Vagina (tissue), 2 donors: ENCODE results near the gene TPGS1.

Experiments
- POLR2A ChIP-seq, 2 donors: fragments of 450-650 bp; IDR thresholded peaks; one replicate each; pipeline ENCODE4 v1.6.1; 2017; ENCODE audit warnings: antibody characterized with exemption in 2 of 2, mild to moderate bottlenecking in 2 of 2, moderate library complexity in 2 of 2
- POLR2AphosphoS5 ChIP-seq, 2 donors: sonication (generic); formaldehyde crosslinking; IDR thresholded peaks; one replicate each; pipeline ENCODE4 v1.9.0; 2017; ENCODE audit warnings: antibody characterized with exemption in 2 of 2, mild to moderate bottlenecking in 2 of 2, low read depth in 1 of 2; ENCODE audit not compliant: insufficient read depth in 1 of 2
- TF ChIP-seq, protein P1 (sequence below), 3 experiments: fragments of 450-650 bp in 2 of 3; fragments of 200-600 bp in 1 of 3; sonication (generic) in 1 of 3; IDR thresholded peaks; one replicate each; pipeline ENCODE4 v1.5.1; 2017 to 2019; ENCODE audit warnings: antibody characterized with exemption in 3 of 3, mild to moderate bottlenecking in 2 of 3, moderate library complexity in 2 of 3

DNA sequence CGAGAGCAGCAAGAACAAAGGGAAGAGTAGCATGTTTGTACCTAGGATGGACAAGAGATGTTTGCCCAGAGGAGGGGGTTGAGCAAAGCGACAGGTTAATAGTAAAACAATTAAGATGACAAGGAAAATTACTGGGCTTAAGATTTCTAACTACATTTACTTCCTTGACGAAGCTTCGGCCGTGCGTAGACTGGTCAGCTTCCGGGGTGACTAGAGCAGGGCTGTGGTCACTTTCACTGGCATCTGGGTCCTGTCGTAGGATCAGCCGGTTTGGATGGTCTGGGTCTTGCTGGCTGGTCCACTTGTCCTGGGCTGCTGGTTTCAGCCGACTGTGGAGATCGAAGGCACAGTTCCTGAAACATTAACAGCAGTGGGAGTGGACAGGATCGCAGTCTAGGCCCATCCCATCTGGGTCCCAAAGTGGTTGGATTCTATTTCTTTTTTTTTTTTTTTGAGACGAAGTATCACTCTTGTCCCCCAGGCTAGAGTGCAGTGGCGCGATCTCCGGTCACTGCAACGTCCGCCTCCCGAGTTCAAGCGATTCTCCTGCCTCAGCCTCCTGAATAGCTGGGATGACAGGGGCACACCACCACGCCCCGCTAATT lies 60.1 kb downstream of the TPGS1 start:
- TF ChIP-seq, protein P1, sequence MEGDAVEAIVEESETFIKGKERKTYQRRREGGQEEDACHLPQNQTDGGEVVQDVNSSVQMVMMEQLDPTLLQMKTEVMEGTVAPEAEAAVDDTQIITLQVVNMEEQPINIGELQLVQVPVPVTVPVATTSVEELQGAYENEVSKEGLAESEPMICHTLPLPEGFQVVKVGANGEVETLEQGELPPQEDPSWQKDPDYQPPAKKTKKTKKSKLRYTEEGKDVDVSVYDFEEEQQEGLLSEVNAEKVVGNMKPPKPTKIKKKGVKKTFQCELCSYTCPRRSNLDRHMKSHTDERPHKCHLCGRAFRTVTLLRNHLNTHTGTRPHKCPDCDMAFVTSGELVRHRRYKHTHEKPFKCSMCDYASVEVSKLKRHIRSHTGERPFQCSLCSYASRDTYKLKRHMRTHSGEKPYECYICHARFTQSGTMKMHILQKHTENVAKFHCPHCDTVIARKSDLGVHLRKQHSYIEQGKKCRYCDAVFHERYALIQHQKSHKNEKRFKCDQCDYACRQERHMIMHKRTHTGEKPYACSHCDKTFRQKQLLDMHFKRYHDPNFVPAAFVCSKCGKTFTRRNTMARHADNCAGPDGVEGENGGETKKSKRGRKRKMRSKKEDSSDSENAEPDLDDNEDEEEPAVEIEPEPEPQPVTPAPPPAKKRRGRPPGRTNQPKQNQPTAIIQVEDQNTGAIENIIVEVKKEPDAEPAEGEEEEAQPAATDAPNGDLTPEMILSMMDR (IDR thresholded peaks at IDR 0.05): no peak
- TF ChIP-seq POLR2A (IDR thresholded peaks at IDR 0.05) (no peak), POLR2AphosphoS5 (IDR thresholded peaks at IDR 0.05; ENCODE audit: insufficient read depth in 1 of 2, low read depth in 1 of 2) (no peak)
